Smooth muscle cell (in vitro differentiated cells): ENCODE data around the gene TNIP3. TPM values are rescaled to one million over a fixed set of nuclear protein-coding genes. Genes with fewer than 3 reads are reported as not detected.
"Not testable (repeated sequence)": the region's sequence is repeated elsewhere in the genome, so short reads cannot be mapped to it uniquely, and the experiment has no call there.

Experiments
- DNase-seq: peaks from one replicate; lab custom pipeline; 2025; ENCODE audit not compliant: unreplicated experiment; lab: John Stamatoyannopoulos, UW
- H2AFZ ChIP-seq: fragments of 200-600 bp; sonication (generic); 2 replicates; pipeline ENCODE4 v1.6.0; 2016; ENCODE audit warnings: antibody characterized with exemption, low read depth, mild to moderate bottlenecking
- H3F3A ChIP-seq: fragments of 200-600 bp; sonication (generic); 2 replicates; pipeline ENCODE4 v1.6.0; 2017; ENCODE audit warnings: antibody characterized with exemption, low read depth
- H3K27ac ChIP-seq: fragments of 200-600 bp; sonication (generic); 2 replicates; pipeline ENCODE4 v1.5.1; 2016; ENCODE audit warnings: low read depth, mild to moderate bottlenecking
- H3K27me3 ChIP-seq: fragments of 200-600 bp; sonication (generic); 2 replicates; pipeline ENCODE4 v1.6.1; 2016; ENCODE audit warnings: low read depth, mild to moderate bottlenecking
- H3K36me3 ChIP-seq: fragments of 200-600 bp; sonication (generic); 2 replicates; pipeline ENCODE4 v1.5.1; 2016; ENCODE audit warnings: low read depth
- H3K4me1 ChIP-seq: fragments of 200-600 bp; sonication (generic); 2 replicates; pipeline ENCODE4 v1.5.1; 2016; ENCODE audit warnings: low read depth
- H3K4me2 ChIP-seq: fragments of 200-600 bp; sonication (generic); 2 replicates; pipeline ENCODE4 v1.6.0; 2016; ENCODE audit warnings: mild to moderate bottlenecking
- H3K4me3 ChIP-seq: fragments of 200-600 bp; sonication (generic); 2 replicates; pipeline ENCODE4 v1.5.1; 2016; ENCODE audit warnings: mild to moderate bottlenecking
- H3K79me2 ChIP-seq: fragments of 200-600 bp; sonication (generic); 2 replicates; pipeline ENCODE4 v1.6.0; 2016; ENCODE audit warnings: low read depth, mild to moderate bottlenecking
- H3K9ac ChIP-seq: fragments of 200-600 bp; sonication (generic); 2 replicates; pipeline ENCODE4 v1.6.0; 2016; ENCODE audit warnings: low read depth
- H3K9me3 ChIP-seq: fragments of 200-600 bp; sonication (generic); replicated peaks from 2 replicates; pipeline ENCODE4 v1.5.1; 2016; ENCODE audit warnings: low read depth
- H4K20me1 ChIP-seq: fragments of 200-600 bp; sonication (generic); 2 replicates; pipeline ENCODE4 v1.6.0; 2016; ENCODE audit warnings: low read depth
- CTCF ChIP-seq: fragments of 200-600 bp; sonication (generic); IDR thresholded peaks from 2 replicates; pipeline ENCODE4 v1.5.1; 2017; ENCODE audit warnings: borderline replicate concordance, mild to moderate bottlenecking, antibody characterized with exemption; ENCODE audit not compliant: insufficient read depth, poor library complexity, severe bottlenecking
- WGBS: methylation state at CpG from one replicate; pipeline ENCODE4 v1.1.7; 2016; ENCODE audit warnings: low lambda C conversion rate; 5-methylcytosine and 5-hydroxymethylcytosine counted together
- polyA plus RNA-seq: library from polyadenylated mRNA; unstranded; fragments of >200 nt; fragmentation: Nextera tagmentation; extraction: Ambion mirVana; gene quantifications from 2 replicates; pipeline ENCODE4 v1.2.1, GENCODE V29; 2016
- total RNA-seq: library from RNA; depleted of rRNA; stranded (reverse); fragments of >200 nt; gene quantifications from 2 replicates; pipeline ENCODE4 v1.2.3, GENCODE V29; 2014

TNIP3 gene
- total and polyA plus RNA-seq, 2 experiments from 2014 or later: 0.33 to 3.2 TPM

- Histone ChIP-seq H3K79me2 (no peaks in the 10 kb centered on the region), H3K4me2 (no peak overlapping the region), H3F3A (no peaks in the 10 kb centered on the region), H2AFZ (no peak overlapping the region), H3K9me3 (no peaks in the 10 kb centered on the region), H3K4me1 (no peaks in the 10 kb centered on the region), H3K4me3 (no peak overlapping the region), H3K9ac (no peak overlapping the region), H4K20me1 (no peaks in the 10 kb centered on the region), H3K36me3 (no peaks in the 10 kb centered on the region), H3K27me3 (no peaks in the 10 kb centered on the region), H3K27ac (no peak overlapping the region)
- no peak for DNase-seq
- no peak for TF ChIP-seq CTCF
- 63% methylated on average over 3 of the region's 3 CpGs for WGBS
These were observed 12.2 kb upstream of the TNIP3 start for GRCh38 chr4:121176082-121176934.

DNA sequence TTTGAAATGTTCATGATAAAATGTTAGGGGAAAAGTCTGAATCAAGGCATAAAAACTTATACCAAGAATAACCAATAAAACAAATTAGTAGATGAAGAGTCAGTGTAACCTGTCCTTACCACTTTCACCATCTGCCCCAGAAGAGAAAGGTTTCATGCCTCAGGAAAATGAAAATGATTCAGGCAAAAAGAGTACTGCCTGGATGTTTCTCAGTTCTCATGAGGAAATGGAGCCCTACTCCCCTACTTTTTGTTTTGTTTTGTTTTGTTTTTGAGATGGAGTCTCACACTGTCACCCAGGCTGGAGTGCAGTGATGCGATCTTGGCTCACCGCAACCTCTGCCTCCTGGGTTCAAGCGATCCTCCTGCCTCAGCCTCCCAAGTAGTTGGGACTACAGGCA is 7.4 kb upstream of the TNIP3 start:
- H3K4me1 ChIP-seq, H2AFZ ChIP-seq, H3K9ac ChIP-seq, DNase-seq, H3K9me3 ChIP-seq, H3K4me3 ChIP-seq, H3K27ac ChIP-seq, H3F3A ChIP-seq, H3K79me2 ChIP-seq, H3K27me3 ChIP-seq, H4K20me1 ChIP-seq, H3K36me3 ChIP-seq, H3K4me2 ChIP-seq: not testable (repeated sequence)
- 95% methylated on average over 3 of the region's 3 CpGs for WGBS

GRCh38 chr4:121168446-121169281 is 4.5 kb upstream of the TNIP3 start:
- no peaks in the 10 kb centered on the region for H3K27me3 ChIP-seq
- no peak for DNase-seq
- H3F3A ChIP-seq: no peaks in the 10 kb centered on the region
- no peak for TF ChIP-seq CTCF
- H3K9me3 ChIP-seq: no peaks in the 10 kb centered on the region
- no peak overlapping the region for H3K4me3 ChIP-seq
- no peaks in the 10 kb centered on the region for H3K79me2 ChIP-seq
- no peaks in the 10 kb centered on the region for H3K36me3 ChIP-seq
- H4K20me1 ChIP-seq: no peaks in the 10 kb centered on the region
- no peak overlapping the region for H2AFZ ChIP-seq
- no peak overlapping the region for H3K27ac ChIP-seq
- WGBS: 86% methylated on average over 6 of the region's 6 CpGs
- H3K4me1 ChIP-seq: no peaks in the 10 kb centered on the region
- H3K9ac ChIP-seq: no peak overlapping the region
- no peak overlapping the region for H3K4me2 ChIP-seq

DNA sequence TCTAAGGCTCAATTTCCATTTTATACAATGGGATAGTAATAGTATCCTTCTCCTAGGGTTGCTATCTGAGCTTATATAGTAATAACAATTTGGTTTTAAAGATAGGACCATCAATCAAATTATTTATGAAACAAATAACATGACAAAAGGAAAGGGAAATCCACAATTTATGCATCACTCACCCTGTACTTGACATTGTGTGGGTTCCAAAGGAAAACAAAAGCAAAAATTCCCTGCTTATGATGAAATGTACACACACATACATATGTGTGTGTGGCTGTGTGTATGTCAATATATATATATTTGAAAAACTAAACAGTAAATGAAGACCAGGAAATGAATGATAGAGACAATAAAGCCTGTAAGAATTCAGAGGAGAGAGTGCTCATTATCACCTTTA is 2.9 kb upstream of the TNIP3 start:
- Histone ChIP-seq H3K27ac (no peak overlapping the region), H3K4me2 (no peak overlapping the region), H3F3A (no peaks in the 10 kb centered on the region), H3K36me3 (no peaks in the 10 kb centered on the region), H3K4me1 (no peaks in the 10 kb centered on the region), H2AFZ (no peak overlapping the region), H3K27me3 (no peaks in the 10 kb centered on the region), H3K9ac (no peak overlapping the region), H3K4me3 (no peak overlapping the region), H3K9me3 (no peaks in the 10 kb centered on the region), H4K20me1 (no peaks in the 10 kb centered on the region), H3K79me2 (no peaks in the 10 kb centered on the region)
- no peak for DNase-seq
- TF ChIP-seq CTCF: no peak
